Activated naive CD4-positive, alpha-beta T cell (primary cell): ENCODE measurements around the gene CACNG5.

Source experiments
- DNase-seq, 4 experiments: peaks; one replicate each; lab custom pipeline; 2025; lab: John Stamatoyannopoulos, UW

CACNG5 gene

GRCh38 chr17:66826856-66827255, 8.1 kb upstream of the CACNG5 start:
- no peak for DNase-seq

DNA sequence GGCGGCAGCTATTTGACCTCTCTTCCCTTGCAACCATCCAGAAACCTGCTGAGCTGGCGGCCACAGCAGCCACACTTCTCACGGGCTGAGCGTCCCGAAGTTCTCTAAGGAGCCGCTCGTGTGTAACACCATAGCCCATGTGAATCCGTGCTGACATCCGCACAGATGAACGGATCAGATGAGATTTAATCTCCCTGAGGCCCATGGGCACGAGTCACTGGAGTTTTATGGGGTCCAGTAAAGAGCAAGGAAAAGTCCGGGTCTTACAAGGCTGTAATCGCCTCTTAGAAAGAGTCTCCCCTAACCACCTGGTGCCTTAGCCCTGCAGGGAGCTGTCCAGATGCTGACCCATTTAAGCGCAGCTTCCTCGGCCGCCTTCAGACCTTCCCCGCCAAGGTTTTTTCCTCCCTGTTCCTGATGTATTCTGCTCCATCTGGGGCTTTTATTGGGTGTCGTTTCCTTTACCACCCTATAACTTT, 5.5 kb upstream of the CACNG5 start:
- DNase-seq = no peak

DNA sequence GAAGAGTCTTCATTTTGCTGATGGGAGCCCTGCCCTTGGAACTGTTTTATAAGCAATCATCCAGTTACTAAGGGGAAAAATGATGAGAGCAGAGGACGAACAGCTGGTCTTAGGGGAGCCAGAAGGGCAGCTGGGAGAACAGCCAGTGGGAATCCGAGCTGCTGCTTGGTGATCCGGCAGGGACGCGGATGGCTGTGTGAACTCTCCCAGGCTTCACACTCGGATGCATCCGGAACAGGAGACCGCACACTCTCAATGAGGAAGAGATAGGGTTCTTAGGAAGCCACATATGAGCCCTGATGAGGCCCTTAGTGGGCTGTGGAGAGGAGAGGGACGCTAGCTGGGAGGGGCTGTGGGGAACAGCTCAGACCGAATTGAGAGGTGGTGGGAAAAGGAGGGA, 5.0 kb upstream of the CACNG5 start:
- DNase-seq = no peak

GRCh38 chr17:66830451-66830850, 4.5 kb upstream of the CACNG5 start:
- DNase-seq = no peak

- DNase-seq = no peak
Measured at GRCh38 chr17:66831383-66832210, 3.3 kb upstream of the CACNG5 start.

GRCh38 chr17:66833201-66833600, 1.7 kb upstream of the CACNG5 start:
- no peak for DNase-seq

DNA sequence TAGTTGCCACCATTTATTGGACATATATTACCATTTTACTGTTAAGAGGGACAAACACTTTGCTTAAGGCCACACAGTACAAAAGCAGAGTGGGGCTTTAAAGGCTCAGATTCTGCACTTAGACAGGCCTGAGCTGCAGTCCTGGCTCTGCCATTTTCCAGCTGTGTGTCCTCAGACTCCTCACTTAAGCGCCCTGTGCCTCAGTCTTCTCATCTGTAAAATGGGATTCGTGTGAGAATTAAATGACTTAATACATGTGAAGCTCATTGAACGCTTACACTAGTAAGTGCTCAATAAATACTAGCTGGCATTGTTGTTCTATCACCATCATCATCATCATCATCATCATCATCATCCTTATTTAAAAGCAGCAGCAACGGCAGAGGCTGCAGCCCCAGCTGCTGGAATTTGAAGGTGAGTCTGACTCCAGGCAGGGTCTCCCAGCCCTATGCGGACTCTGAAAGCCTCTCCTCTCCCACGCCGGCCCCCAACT, 445 bp upstream of the CACNG5 start:
- no peak for DNase-seq

GRCh38 chr17:66835476-66835875, 559 bp downstream of the CACNG5 start:
- no peak for DNase-seq

- DNase-seq = no peak
Measured at GRCh38 chr17:66836063-66837005, 1.4 kb downstream of the CACNG5 start.

GRCh38 chr17:66837226-66837625, 2.3 kb downstream of the CACNG5 start:
- no peak for DNase-seq

DNA sequence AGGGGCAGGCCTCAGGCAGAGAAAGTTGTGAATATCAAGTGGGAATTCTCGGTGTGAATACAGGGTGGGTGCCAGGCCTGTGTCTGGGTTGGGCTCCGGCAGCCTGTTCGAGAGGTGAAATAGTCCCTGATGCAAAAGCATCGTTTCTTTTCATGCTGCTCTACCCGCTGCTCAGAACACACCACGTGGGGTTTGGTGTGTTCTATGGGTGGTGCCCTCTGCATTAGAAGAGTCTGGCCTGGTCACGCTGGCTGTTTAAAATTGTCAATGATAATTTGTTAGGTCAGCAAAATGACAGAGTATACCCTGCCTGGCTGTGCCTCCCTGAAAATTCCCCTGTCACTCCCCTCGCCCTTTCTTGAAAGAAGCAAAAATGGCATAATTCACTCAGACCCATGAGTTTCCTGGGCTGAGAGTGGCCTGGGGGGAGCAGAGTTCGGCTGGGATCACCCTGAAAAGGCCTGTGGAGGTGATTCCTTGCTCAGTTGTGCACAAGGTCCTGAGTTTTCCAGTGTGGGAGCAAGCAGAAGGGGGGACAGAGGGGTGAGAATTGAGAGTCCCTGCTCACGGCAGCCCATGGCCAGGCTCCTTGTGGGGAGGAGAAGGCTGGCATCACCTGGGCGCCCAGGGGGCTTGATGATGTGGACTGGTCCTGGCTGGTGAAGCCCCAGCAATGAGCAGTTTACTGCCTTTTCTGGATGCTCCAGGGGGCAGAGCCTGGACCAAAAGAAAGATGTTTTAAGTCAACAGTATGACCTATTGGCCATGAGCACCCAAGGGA, 3.2 kb downstream of the CACNG5 start:
- DNase-seq = no peak

- DNase-seq = no peak
Measured at GRCh38 chr17:66839616-66840015, 4.7 kb downstream of the CACNG5 start.

GRCh38 chr17:66840061-66840460, 5.1 kb downstream of the CACNG5 start:
- no peak for DNase-seq

GRCh38 chr17:66841328-66841727, 6.4 kb downstream of the CACNG5 start:
- DNase-seq = no peak

GRCh38 chr17:66841744-66842143, 6.8 kb downstream of the CACNG5 start:
- no peak for DNase-seq

DNA sequence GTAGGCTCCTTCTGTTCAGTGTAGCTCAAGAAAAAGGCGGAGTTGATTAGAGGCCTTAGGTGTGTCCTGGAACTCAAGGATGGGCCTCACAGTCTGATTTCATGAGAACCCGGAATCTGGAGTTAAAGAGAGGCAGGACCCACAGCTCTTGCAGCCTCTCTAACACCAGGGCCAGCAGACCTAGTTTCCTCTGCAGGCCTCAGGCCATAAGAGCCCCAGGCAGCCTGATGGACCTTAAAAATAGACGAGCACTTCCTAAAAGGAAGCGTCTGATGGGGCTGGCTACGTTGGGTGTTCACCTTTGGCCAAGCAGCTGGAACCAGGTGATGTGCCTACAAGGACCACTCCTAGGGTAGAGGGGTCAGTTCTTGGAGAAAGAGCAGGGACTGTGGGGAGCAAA, 7.6 kb downstream of the CACNG5 start:
- no peak for DNase-seq

GRCh38 chr17:66842959-66843358, 8.0 kb downstream of the CACNG5 start:
- no peak for DNase-seq

- DNase-seq = no peak
Measured at GRCh38 chr17:66843627-66844026, 8.7 kb downstream of the CACNG5 start.

DNA sequence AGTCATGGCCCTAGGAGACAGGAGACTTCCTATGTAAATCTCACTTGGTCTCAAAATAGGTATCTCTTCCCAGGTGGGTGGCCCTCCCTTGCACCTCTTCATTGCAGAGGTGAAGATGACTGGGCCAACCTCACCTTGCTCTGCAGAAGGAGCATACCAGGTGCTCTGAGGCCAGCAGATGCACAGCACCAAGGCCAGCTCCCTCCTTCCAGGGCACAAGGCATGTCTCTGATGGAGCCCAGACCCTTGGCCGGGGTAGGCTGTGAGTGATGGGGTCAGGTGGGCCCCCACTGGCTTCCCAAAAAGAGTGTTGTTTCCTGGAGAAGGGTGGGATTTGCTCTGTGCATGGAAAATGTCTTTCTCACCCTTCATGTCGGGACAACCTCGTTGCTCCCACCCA, 12.8 kb downstream of the CACNG5 start:
- no peak for DNase-seq

GRCh38 chr17:66848496-66848895, 13.6 kb downstream of the CACNG5 start:
- DNase-seq = no peak

GRCh38 chr17:66849032-66849655, 14.2 kb downstream of the CACNG5 start:
- DNase-seq = no peak
